Ovary (tissue), 3 donors: ENCODE data around the gene PARP2.

ENCODE experiments used
- CTCF ChIP-seq, 3 donors: fragments of 450-650 bp in 2 of 3; fragments of 200-600 bp in 1 of 3; IDR thresholded peaks; one replicate each; pipeline versions ENCODE4 v1.5.1 to v1.8.0; 2016 to 2022; ENCODE audit warnings: antibody characterized with exemption in 3 of 3, mild to moderate bottlenecking in 1 of 3
- EP300 ChIP-seq: sonication (generic); formaldehyde crosslinking; IDR thresholded peaks from one replicate; pipeline ENCODE4 v1.6.1; 2017; ENCODE audit warnings: antibody characterized with exemption
- donor health status: DM: no; HTN: no; CAD: no.

GRCh38 chr14:20329355-20329754 is 14.1 kb upstream of the PARP2 start:
- no peak for TF ChIP-seq CTCF (IDR thresholded peaks at IDR 0.05)
- no peak for TF ChIP-seq EP300
